H1 (cell line): ENCODE data around the gene APBA2. TPM values are rescaled to one million over a fixed set of nuclear protein-coding genes. Genes with fewer than 3 reads are reported as not detected.

ENCODE experiments used
- CTCF ChIA-PET: fragments of 300-600 bp; sonication (Branson Sonifier 250); formaldehyde crosslinking; loops from one replicate; lab custom pipeline; 2021; ENCODE audit not compliant: partially characterized antibody; lab: Charles Lee
- POLR2A ChIA-PET: fragments of 300-600 bp; sonication (Branson Sonifier 250); formaldehyde crosslinking; loops from one replicate; lab custom pipeline; 2021; ENCODE audit warnings: inconsistent platforms; ENCODE audit not compliant: partially characterized antibody; lab: Charles Lee
- DNase-seq, 2 experiments: peaks; one replicate each; pipeline versions ENCODE4 v3.0.0 to v3.0.0-alpha.2; 2010 to 2022; ENCODE audit warnings: low spot score in 2 of 2, low read depth in 1 of 2, mixed read lengths in 1 of 2
- FAIRE-seq: peaks from 2 replicates; lab custom pipeline; 2011; peaks lifted over from hg19 to GRCh38; lab: Jason Lieb, UNC
- H2AFZ ChIP-seq: 2 replicates; pipeline ENCODE4 v1.8.1; 2012; ENCODE audit warnings: low read length, inconsistent platforms
- H2AK5ac ChIP-seq: 2 replicates; pipeline ENCODE4 v1.6.1; 2013; ENCODE audit warnings: low read depth, low read length
- H2BK120ac ChIP-seq: replicated peaks from 2 replicates; pipeline ENCODE3; 2013; ENCODE audit warnings: low read depth, low read length, inconsistent platforms
- H2BK12ac ChIP-seq: 2 replicates; pipeline ENCODE4 v1.6.1; 2013; ENCODE audit warnings: low read depth, low read length
- H2BK15ac ChIP-seq: 2 replicates; pipeline ENCODE4 v1.6.1; 2013; ENCODE audit warnings: low read length
- H2BK20ac ChIP-seq: 2 replicates; pipeline ENCODE4 v1.6.1; 2013; ENCODE audit warnings: low read length
- H2BK5ac ChIP-seq: 2 replicates; pipeline ENCODE4 v1.6.1; 2013; ENCODE audit warnings: low read depth, low read length
- H3K14ac ChIP-seq: 2 replicates; pipeline ENCODE4 v1.6.1; 2013; ENCODE audit warnings: inconsistent platforms; ENCODE audit not compliant: insufficient read length
- H3K18ac ChIP-seq: 2 replicates; pipeline ENCODE4 v1.6.1; 2013; ENCODE audit warnings: low read length; ENCODE audit errors: extremely low read depth
- H3K23ac ChIP-seq: 2 replicates; pipeline ENCODE4 v1.6.1; 2013; ENCODE audit warnings: inconsistent platforms; ENCODE audit not compliant: insufficient read length
- H3K23me2 ChIP-seq: 2 replicates; pipeline ENCODE4 v1.6.1; 2013; ENCODE audit warnings: low read depth, low read length
- H3K27ac ChIP-seq: 2 replicates; pipeline ENCODE4 v1.6.1; 2011; ENCODE audit warnings: low read depth, low read length, inconsistent platforms
- H3K27me3 ChIP-seq, 4 experiments: replicated peaks in 1 of 4; 1 replicate in 1 of 4; 2 replicates in 3 of 4; pipeline versions ENCODE4 v1.6.1 to v1.8.1; 2011 to 2013; ENCODE audit warnings: low read length in 3 of 4, mild to moderate bottlenecking in 3 of 4, inconsistent platforms in 2 of 4, mixed read lengths in 2 of 4, moderate library complexity in 1 of 4; ENCODE audit not compliant: control insufficient read depth in 3 of 4, insufficient read depth in 3 of 4; ENCODE audit errors: extremely low read depth in 1 of 4
- H3K36me3 ChIP-seq, 4 experiments: 2 replicates each; pipeline versions ENCODE4 v1.6.1 to v1.8.1; 2011 to 2013; ENCODE audit warnings: mild to moderate bottlenecking in 4 of 4, low read length in 3 of 4, moderate library complexity in 2 of 4, control low read depth in 1 of 4, inconsistent platforms in 1 of 4; ENCODE audit not compliant: insufficient read depth in 4 of 4, control insufficient read depth in 2 of 4
- H3K4ac ChIP-seq: replicated peaks from 2 replicates; pipeline ENCODE3; 2013; ENCODE audit warnings: low read length, low read depth, mixed read lengths, inconsistent platforms; ENCODE audit not compliant: insufficient read length
- H3K4me1 ChIP-seq, 4 experiments: replicated peaks in 1 of 4; 1 replicate in 1 of 4; 2 replicates in 3 of 4; pipeline versions ENCODE4 v1.6.1 to v1.8.1; 2011 to 2013; ENCODE audit warnings: low read length in 3 of 4, inconsistent platforms in 2 of 4, mixed read lengths in 1 of 4; ENCODE audit not compliant: insufficient read depth in 4 of 4, control insufficient read depth in 3 of 4
- H3K4me2 ChIP-seq, 2 experiments: 2 replicates each; pipeline versions ENCODE4 v1.6.1 to v1.8.1; 2011 to 2013; ENCODE audit warnings: low read depth in 2 of 2, low read length in 2 of 2, control low read depth in 1 of 2, inconsistent platforms in 1 of 2, mild to moderate bottlenecking in 1 of 2; ENCODE audit not compliant: insufficient read depth in 1 of 2
- H3K4me3 ChIP-seq, 4 experiments: fragments of 200-600, 300-600 bp in 1 of 4; sonication (generic), shearing (Covaris generic), sonication (Bioruptor Twin) in 1 of 4; 2 replicates each; pipeline versions ENCODE4 v1.5.1 to v1.8.1; 2011 to 2016; ENCODE audit warnings: low read length in 4 of 4, low read depth in 3 of 4, control low read depth in 2 of 4, inconsistent platforms in 2 of 4, mild to moderate bottlenecking in 2 of 4, mixed read lengths in 1 of 4, moderate library complexity in 1 of 4; ENCODE audit not compliant: insufficient read depth in 2 of 4; ENCODE audit errors: extremely low read depth in 1 of 4
- H3K56ac ChIP-seq: replicated peaks from 2 replicates; pipeline ENCODE3; 2013; ENCODE audit warnings: low read depth, mild to moderate bottlenecking, mixed read lengths, low read length, inconsistent platforms; ENCODE audit not compliant: insufficient read length
- H3K79me1 ChIP-seq: 2 replicates; pipeline ENCODE4 v1.6.1; 2013; ENCODE audit warnings: low read depth, low read length, control low read depth
- H3K79me2 ChIP-seq, 2 experiments: 2 replicates each; pipeline versions ENCODE4 v1.6.1 to v1.8.1; 2012 to 2013; ENCODE audit warnings: low read length in 2 of 2, mild to moderate bottlenecking in 2 of 2, inconsistent platforms in 1 of 2; ENCODE audit not compliant: insufficient read depth in 2 of 2, control insufficient read depth in 1 of 2
- H3K9ac ChIP-seq, 4 experiments: replicated peaks in 1 of 4; 1 replicate in 1 of 4; 2 replicates in 3 of 4; pipeline versions ENCODE4 v1.6.1 to v1.8.1; 2011 to 2013; ENCODE audit warnings: low read depth in 3 of 4, low read length in 3 of 4, control low read depth in 2 of 4, mild to moderate bottlenecking in 2 of 4, moderate library complexity in 2 of 4, inconsistent platforms in 1 of 4; ENCODE audit errors: extremely low read depth in 1 of 4
- H3K9me3 ChIP-seq, 2 experiments: 2 replicates each; pipeline versions ENCODE4 v1.6.1 to v1.8.1; 2012 to 2013; ENCODE audit warnings: mild to moderate bottlenecking in 2 of 2, moderate library complexity in 2 of 2, control low read depth in 1 of 2, inconsistent platforms in 1 of 2, low read depth in 1 of 2, low read length in 1 of 2, mixed read lengths in 1 of 2; ENCODE audit not compliant: insufficient read depth in 2 of 2
- H4K20me1 ChIP-seq, 2 experiments: replicated peaks in 1 of 2; 2 replicates each; pipeline versions ENCODE3 to v1.8.1; 2011 to 2013; ENCODE audit warnings: inconsistent platforms in 2 of 2, low read length in 2 of 2, mild to moderate bottlenecking in 1 of 2; ENCODE audit not compliant: insufficient read depth in 2 of 2, control insufficient read depth in 1 of 2
- H4K5ac ChIP-seq: 2 replicates; pipeline ENCODE4 v1.6.1; 2013; ENCODE audit warnings: low read length, low read depth, mixed read lengths, inconsistent platforms; ENCODE audit not compliant: insufficient read length
- H4K8ac ChIP-seq: 2 replicates; pipeline ENCODE4 v1.8.0; 2013; ENCODE audit warnings: mild to moderate bottlenecking, moderate library complexity, low read length, inconsistent platforms; ENCODE audit not compliant: insufficient read depth; ENCODE audit errors: extremely low read depth
- H4K91ac ChIP-seq: replicated peaks from 2 replicates; pipeline ENCODE3; 2013; ENCODE audit warnings: low read length, mixed read lengths, inconsistent platforms; ENCODE audit not compliant: insufficient read length
- BRCA1 ChIP-seq: IDR thresholded peaks from 2 replicates; pipeline ENCODE4 v1.6.1; 2012; ENCODE audit warnings: low read depth, low read length, improper control_type of control experiment
- CBX8 ChIP-seq: fragments of 300-800, 300-1000 bp; sonication (generic); IDR thresholded peaks from 2 replicates; pipeline ENCODE4 v1.7.1; 2016; ENCODE audit warnings: low read depth, low read length, borderline replicate concordance
- GTF2F1 ChIP-seq: IDR thresholded peaks from 2 replicates; pipeline ENCODE4 v1.6.1; 2012; ENCODE audit warnings: low read depth, low read length, improper control_type of control experiment, borderline replicate concordance
- POLR2A ChIP-seq, 2 experiments: IDR thresholded peaks; 1 replicate in 1 of 2; 2 replicates in 1 of 2; pipeline ENCODE4 v1.6.1; 2011; ENCODE audit warnings: low read depth in 2 of 2, low read length in 2 of 2, mild to moderate bottlenecking in 2 of 2; ENCODE audit errors: control extremely low read depth in 1 of 2
- RBBP5 ChIP-seq: IDR thresholded peaks from 2 replicates; pipeline ENCODE4 v1.7.1; 2012; ENCODE audit warnings: low read depth, mild to moderate bottlenecking, inconsistent platforms, low read length, moderate library complexity, borderline replicate concordance
- TAF1 ChIP-seq: IDR thresholded peaks from 2 replicates; pipeline ENCODE4 v1.6.1; 2011; ENCODE audit warnings: mild to moderate bottlenecking, low read depth, low read length
- TAF7 ChIP-seq: optimal IDR thresholded peaks from 2 replicates; pipeline ENCODE3; 2011; ENCODE audit warnings: low read depth, mild to moderate bottlenecking, inconsistent platforms, low read length, moderate library complexity, borderline replicate concordance
- TBP ChIP-seq: IDR thresholded peaks from 2 replicates; pipeline ENCODE4 v1.6.1; 2011; ENCODE audit warnings: low read depth, low read length, improper control_type of control experiment
- TCF12 ChIP-seq: IDR thresholded peaks from 2 replicates; pipeline ENCODE4 v1.6.1; 2011; ENCODE audit warnings: low read depth, mild to moderate bottlenecking, low read length
- ZNF274 ChIP-seq: IDR thresholded peaks from 2 replicates; pipeline ENCODE4 v1.7.0; 2012; ENCODE audit warnings: low read length, borderline replicate concordance; ENCODE audit errors: extremely low read depth
- WGBS, 2 experiments: shearing (Covaris generic) in 1 of 2; methylation state at CpG; one replicate each; pipeline versions ENCODE4 v1.1.6 to v1.1.7; 2013 to 2015; ENCODE audit warnings: low lambda C conversion rate in 2 of 2, mixed read lengths in 2 of 2, inconsistent platforms in 1 of 2, low coverage in 1 of 2, missing lambda C conversion rate in 1 of 2; ENCODE audit not compliant: insufficient replicate concordance in 2 of 2, insufficient coverage in 1 of 2, insufficient read length in 1 of 2; ENCODE audit errors: extremely low coverage in 1 of 2, missing lambda C conversion rate in 1 of 2; 5-methylcytosine and 5-hydroxymethylcytosine counted together
- polyA plus RNA-seq, 7 experiments: library from polyadenylated mRNA; depleted of rRNA in 3 of 7; stranded (reverse) in 5 of 7; unstranded in 2 of 7; fragments of >200 nt in 5 of 7; fragments of 200-250 nt in 2 of 7; gene quantifications; 1 replicate in 5 of 7; 2 replicates in 1 of 7; 4 replicates in 1 of 7; pipeline versions ENCODE4 v1.2.1 to v1.2.3, GENCODE V29; 2011 to 2013; ENCODE audit warnings: missing spikeins in 2 of 7, mixed read lengths in 2 of 7
- total RNA-seq: library from RNA; stranded (reverse); fragmentation: NEBNext Ultra II Directional; extraction: Animal tissue kit (Norgen Biotek cat#: 25700); gene quantifications from 2 replicates; pipeline ENCODE4 v1.2.1, GENCODE V29; 2021
- TF ChIP-seq, protein P1 (sequence below): IDR thresholded peaks from 2 replicates; pipeline ENCODE4 v1.6.1; 2011; ENCODE audit warnings: low read length, improper control_type of control experiment
- TF ChIP-seq, protein P2 (sequence below): IDR thresholded peaks from 2 replicates; pipeline ENCODE4 v1.6.1; 2011; ENCODE audit warnings: low read depth, mild to moderate bottlenecking, low read length; ENCODE audit not compliant: insufficient read depth

APBA2 gene
- total and polyA plus RNA-seq, 2 of the 8 experiments (the other 6 are each of a cell fraction or from before 2014, with no cell fraction given): 15.5 to 19.0 TPM

DNA sequence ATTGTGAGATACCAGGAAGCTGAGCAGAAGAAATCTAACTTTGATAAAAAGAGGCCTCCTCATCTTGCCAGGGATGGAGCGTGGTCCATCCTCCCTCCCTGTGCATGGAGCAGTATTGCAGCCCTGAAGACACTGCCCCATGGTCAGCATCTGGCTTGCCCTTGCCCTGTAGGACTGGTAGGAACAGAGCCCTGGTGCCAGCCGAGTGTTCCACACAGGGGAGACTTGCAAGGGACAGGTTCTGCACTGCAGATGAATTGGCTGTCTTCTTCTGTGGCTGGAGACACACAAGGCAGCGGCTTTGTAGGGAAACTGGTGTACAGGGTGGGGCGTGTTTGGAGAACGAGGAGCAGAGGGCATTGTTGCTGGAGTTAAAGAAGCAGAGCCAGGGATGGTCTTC is 110.5 kb downstream of the APBA2 start:
- Histone ChIP-seq H2BK12ac (0 out of 2 replicates have a peak overlapping the region, but pooled peaks have one; percentile 60), H3K27me3 (no peaks in the 10 kb centered on the region), H3K4me2 (no peak overlapping the region), H3K56ac (no peak overlapping the region), H3K4me3 (no peak overlapping the region), H4K8ac (no peak overlapping the region; the same call in 1 of the 2 replicates), H4K91ac (no peak overlapping the region), H2BK20ac (no peak overlapping the region), H3K23ac (no peak overlapping the region), H4K5ac (no peak overlapping the region), H2AFZ (no peak overlapping the region), H3K79me2 (no peaks in the 10 kb centered on the region), H2AK5ac (no peak overlapping the region), H3K9ac (no peak overlapping the region), H3K36me3 (no peaks in the 10 kb centered on the region), H3K18ac (no peak overlapping the region), H3K9me3 (no peaks in the 10 kb centered on the region; a peak in 1 of 4 replicates), H2BK5ac (no peak overlapping the region), H3K4ac (no peak overlapping the region), H2BK120ac (no peak overlapping the region), H4K20me1 (peaks cover 0 to 2% of the 10 kb centered on the region in 2 experiments), H3K27ac (no peak overlapping the region), H3K79me1 (no peaks in the 10 kb centered on the region), H2BK15ac (no peak overlapping the region), H3K23me2 (no peaks in the 10 kb centered on the region), H3K14ac (no peak overlapping the region), H3K4me1 (peaks cover 0 to 9% (median 6%) of the 10 kb centered on the region in 4 experiments; a peak in 4 of 7 replicates)
- DNase-seq (no peak), FAIRE-seq (no peak)
- ChIA-PET CTCF (interaction anchor here (1.1 to 9.4 kb wide), 9 partner anchors 9 to 106 kb away, joined by 3 to 88 read pairs (median 5); no protein-coding TSS in a partner anchor), POLR2A (no interaction called here)
- WGBS, 2 experiments: 91% methylated on average over 5 of the region's 5 CpGs; no CpG with 5 or more reads in 1 of the 2 experiments
- TF ChIP-seq POLR2A (IDR thresholded peaks at IDR 0.05; ENCODE audit: control extremely low read depth in 1 of 2, low read depth in 2 of 2, low read length in 2 of 2): no peak
- no peak for TF ChIP-seq ZNF274
- no peak for TF ChIP-seq TAF1
- no peak for TF ChIP-seq CBX8
- TF ChIP-seq, protein P1, sequence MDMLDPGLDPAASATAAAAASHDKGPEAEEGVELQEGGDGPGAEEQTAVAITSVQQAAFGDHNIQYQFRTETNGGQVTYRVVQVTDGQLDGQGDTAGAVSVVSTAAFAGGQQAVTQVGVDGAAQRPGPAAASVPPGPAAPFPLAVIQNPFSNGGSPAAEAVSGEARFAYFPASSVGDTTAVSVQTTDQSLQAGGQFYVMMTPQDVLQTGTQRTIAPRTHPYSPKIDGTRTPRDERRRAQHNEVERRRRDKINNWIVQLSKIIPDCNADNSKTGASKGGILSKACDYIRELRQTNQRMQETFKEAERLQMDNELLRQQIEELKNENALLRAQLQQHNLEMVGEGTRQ: no peak
- TF ChIP-seq, protein P2, sequence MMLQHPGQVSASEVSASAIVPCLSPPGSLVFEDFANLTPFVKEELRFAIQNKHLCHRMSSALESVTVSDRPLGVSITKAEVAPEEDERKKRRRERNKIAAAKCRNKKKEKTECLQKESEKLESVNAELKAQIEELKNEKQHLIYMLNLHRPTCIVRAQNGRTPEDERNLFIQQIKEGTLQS: no peak
- no peak for TF ChIP-seq TAF7
- TF ChIP-seq RBBP5: no peak
- TF ChIP-seq TBP: no peak
- TF ChIP-seq GTF2F1: no peak
- no peak for TF ChIP-seq BRCA1
- no peak for TF ChIP-seq TCF12
